H9 (cell line): ENCODE measurements around the gene ARHGAP30. TPM values are rescaled to one million over a fixed set of nuclear protein-coding genes. Genes with fewer than 3 reads are reported as not detected.

Experiments used
- DNase-seq: peaks from one replicate; pipeline ENCODE4 v3.0.0-alpha.2; 2017
- H2AFZ ChIP-seq: one replicate; pipeline ENCODE4 v1.6.1; 2013; ENCODE audit warnings: mild to moderate bottlenecking, low read length, control low read depth, moderate library complexity
- H2AK5ac ChIP-seq: 2 replicates; pipeline ENCODE4 v1.6.1; 2013; ENCODE audit warnings: low read length, control low read depth, mixed read lengths; ENCODE audit not compliant: insufficient read length
- H2BK120ac ChIP-seq: one replicate; pipeline ENCODE4 v1.6.1; 2013; ENCODE audit warnings: low read depth, mild to moderate bottlenecking, low read length, control low read depth, inconsistent platforms; ENCODE audit not compliant: poor library complexity, severe bottlenecking
- H2BK12ac ChIP-seq: 2 replicates; pipeline ENCODE4 v1.6.1; 2013; ENCODE audit warnings: low read length, control low read depth, mixed read lengths, low read depth; ENCODE audit not compliant: insufficient read length
- H2BK15ac ChIP-seq: 2 replicates; pipeline ENCODE4 v1.6.1; 2013; ENCODE audit warnings: low read depth, low read length, control low read depth
- H2BK20ac ChIP-seq: one replicate; pipeline ENCODE4 v1.6.1; 2013; ENCODE audit warnings: low read depth, mild to moderate bottlenecking, low read length, control low read depth, inconsistent platforms; ENCODE audit not compliant: poor library complexity, severe bottlenecking
- H2BK5ac ChIP-seq: 2 replicates; pipeline ENCODE4 v1.6.1; 2013; ENCODE audit warnings: low read length, control low read depth, mixed read lengths; ENCODE audit not compliant: insufficient read length
- H3K14ac ChIP-seq: 2 replicates; pipeline ENCODE4 v1.6.1; 2013; ENCODE audit warnings: low read length, control low read depth; ENCODE audit not compliant: insufficient read depth
- H3K18ac ChIP-seq: 2 replicates; pipeline ENCODE4 v1.6.1; 2013; ENCODE audit warnings: low read depth, mild to moderate bottlenecking, mixed read lengths, low read length, control low read depth; ENCODE audit not compliant: insufficient read length
- H3K23ac ChIP-seq: 2 replicates; pipeline ENCODE4 v1.6.1; 2013; ENCODE audit warnings: low read length, control low read depth, mixed read lengths, low read depth; ENCODE audit not compliant: insufficient read length
- H3K23me2 ChIP-seq: 2 replicates; pipeline ENCODE4 v1.6.1; 2013; ENCODE audit warnings: low read depth, mild to moderate bottlenecking, mixed read lengths, low read length, control low read depth; ENCODE audit not compliant: insufficient read length, poor library complexity, severe bottlenecking
- H3K27ac ChIP-seq: 2 replicates; pipeline ENCODE4 v1.5.1; 2013; ENCODE audit warnings: low read length, control low read depth, mixed read lengths, low read depth; ENCODE audit not compliant: insufficient read length
- H3K27me3 ChIP-seq: 2 replicates; pipeline ENCODE4 v1.6.1; 2013; ENCODE audit warnings: low read length, control low read depth, inconsistent platforms; ENCODE audit not compliant: insufficient read depth
- H3K4ac ChIP-seq: 2 replicates; pipeline ENCODE4 v1.6.1; 2013; ENCODE audit warnings: low read depth, mild to moderate bottlenecking, control low read depth, inconsistent platforms, low read length, moderate library complexity
- H3K4me1 ChIP-seq: 2 replicates; pipeline ENCODE4 v1.6.1; 2013; ENCODE audit warnings: low read length, control low read depth, inconsistent platforms; ENCODE audit not compliant: insufficient read depth
- H3K4me2 ChIP-seq: 2 replicates; pipeline ENCODE4 v1.6.1; 2013; ENCODE audit warnings: low read length, control low read depth, mixed read lengths; ENCODE audit not compliant: insufficient read length, insufficient read depth
- H3K56ac ChIP-seq: 2 replicates; pipeline ENCODE4 v1.6.1; 2013; ENCODE audit warnings: low read depth, mild to moderate bottlenecking, mixed read lengths, low read length, control low read depth; ENCODE audit not compliant: insufficient read length
- H3K79me1 ChIP-seq: 2 replicates; pipeline ENCODE4 v1.6.1; 2013; ENCODE audit warnings: low read depth, mild to moderate bottlenecking, moderate library complexity, low read length, control low read depth, inconsistent platforms; ENCODE audit not compliant: insufficient read depth, poor library complexity, severe bottlenecking
- H3K79me2 ChIP-seq: 2 replicates; pipeline ENCODE4 v1.6.1; 2013; ENCODE audit warnings: low read length, control low read depth, inconsistent platforms; ENCODE audit not compliant: insufficient read depth
- H3K9ac ChIP-seq: 2 replicates; pipeline ENCODE4 v1.6.1; 2013; ENCODE audit warnings: low read length, control low read depth, mixed read lengths; ENCODE audit not compliant: insufficient read length; ENCODE audit errors: extremely low read depth
- H3K9me3 ChIP-seq: one replicate; pipeline ENCODE4 v1.6.1; 2013; ENCODE audit warnings: low read depth, low read length, inconsistent platforms; ENCODE audit not compliant: control insufficient read depth
- H3T11ph ChIP-seq: one replicate; pipeline ENCODE4 v1.6.1; 2013; ENCODE audit warnings: mild to moderate bottlenecking, low read length, control low read depth, inconsistent platforms
- H4K20me1 ChIP-seq: one replicate; pipeline ENCODE4 v1.6.1; 2013; ENCODE audit not compliant: control insufficient read depth, insufficient read length, insufficient read depth
- H4K5ac ChIP-seq: 2 replicates; pipeline ENCODE4 v1.6.1; 2013; ENCODE audit warnings: low read depth, mild to moderate bottlenecking, mixed read lengths, low read length, control low read depth; ENCODE audit not compliant: insufficient read length
- H4K8ac ChIP-seq: replicated peaks from 2 replicates; pipeline ENCODE4 v1.6.1; 2013; ENCODE audit warnings: low read length, control low read depth, mixed read lengths, low read depth; ENCODE audit not compliant: insufficient read length
- H4K91ac ChIP-seq: 2 replicates; pipeline ENCODE4 v1.6.1; 2013; ENCODE audit warnings: low read depth, mild to moderate bottlenecking, moderate library complexity, mixed read lengths, low read length, control low read depth; ENCODE audit not compliant: insufficient read length
- H3K27ac Mint-ChIP-seq, 3 experiments: 2 replicates in 2 of 3; 3 replicates in 1 of 3; pipeline ENCODE4 v1.8.0; 2020 to 2021; ENCODE audit warnings: mixed read lengths in 3 of 3, mild to moderate bottlenecking in 1 of 3, moderate library complexity in 1 of 3
- H3K27me3 Mint-ChIP-seq: 2 replicates; pipeline ENCODE4 v1.8.0; 2021; ENCODE audit warnings: low read depth, mild to moderate bottlenecking, moderate library complexity, mixed read lengths
- H3K36me3 Mint-ChIP-seq, 3 experiments: 2 replicates in 2 of 3; 3 replicates in 1 of 3; pipeline ENCODE4 v1.8.0; 2020 to 2021; ENCODE audit warnings: low read depth in 3 of 3, mixed read lengths in 3 of 3; ENCODE audit not compliant: insufficient read depth in 1 of 3
- H3K4me1 Mint-ChIP-seq, 2 experiments: 2 replicates each; pipeline ENCODE4 v1.8.0; 2020; ENCODE audit warnings: mixed read lengths in 2 of 2
- H3K4me3 Mint-ChIP-seq, 2 experiments: 2 replicates in 1 of 2; 3 replicates in 1 of 2; pipeline ENCODE4 v1.8.0; 2020 to 2021; ENCODE audit warnings: mild to moderate bottlenecking in 2 of 2, mixed read lengths in 2 of 2, moderate library complexity in 1 of 2
- H3K9me3 Mint-ChIP-seq, 2 experiments: 2 replicates in 1 of 2; 3 replicates in 1 of 2; pipeline ENCODE4 v1.8.0; 2020; ENCODE audit warnings: mild to moderate bottlenecking in 2 of 2, mixed read lengths in 2 of 2, moderate library complexity in 1 of 2
- WGBS: extraction: QIAGEN DNeasy Blood & Tissue Kit; methylation state at CpG from one replicate; pipeline ENCODE4 v1.1.7; 2013; ENCODE audit warnings: missing lambda C conversion rate, low lambda C conversion rate, mixed read lengths; ENCODE audit not compliant: insufficient read length; ENCODE audit errors: extremely low coverage; 5-methylcytosine and 5-hydroxymethylcytosine counted together
- total RNA-seq: library from RNA; stranded (reverse); gene quantifications from 2 replicates; pipeline ENCODE4 v1.2.1, GENCODE V29; 2021
- TF ChIP-seq, protein P1 (sequence below): fragments of 200-600 bp; sonication (generic); conservative IDR thresholded peaks from 3 replicates; pipeline ENCODE4 v1.8.0; 2021; ENCODE audit warnings: antibody characterized with exemption, mild to moderate bottlenecking

ARHGAP30 gene
- total RNA-seq, 1 experiment from 2014 or later = 0.13 TPM

- WGBS = no CpG with 5 or more reads among the region's 3 CpGs
- Histone ChIP-seq H3K4me1 (peaks cover 15% of the 10 kb centered on the region), H3K27ac (no peak overlapping the region), H3K9ac (no peak overlapping the region), H3K23ac (no peak overlapping the region), H4K91ac (no peak overlapping the region), H3K27me3 (no peaks in the 10 kb centered on the region), H3T11ph (no peak overlapping the region), H2BK120ac (no peak overlapping the region), H3K9me3 (no peaks in the 10 kb centered on the region), H2BK12ac (no peak overlapping the region), H4K20me1 (no peaks in the 10 kb centered on the region), H2BK20ac (no peak overlapping the region), H4K5ac (no peak overlapping the region), H3K79me2 (peaks cover 45% of the 10 kb centered on the region; the same call in 1 of the 2 replicates), H2AK5ac (no peak overlapping the region), H3K23me2 (no peaks in the 10 kb centered on the region), H3K79me1 (peaks cover 14% of the 10 kb centered on the region), H3K4me2 (no peak overlapping the region), H3K18ac (no peak overlapping the region), H4K8ac (no peak overlapping the region), H2BK5ac (no peak overlapping the region), H3K14ac (no peak overlapping the region), H3K56ac (no peak overlapping the region), H2BK15ac (no peak overlapping the region), H2AFZ (no peak overlapping the region), H3K4ac (no peak overlapping the region)
- Mint-ChIP-seq H3K36me3 (peaks cover 5 to 30% (median 27%) of the 10 kb centered on the region in 3 experiments; a peak in 6 of 7 replicates), H3K27me3 (no peaks in the 10 kb centered on the region), H3K4me1 (peaks cover 28 to 41% of the 10 kb centered on the region in 2 experiments), H3K9me3 (no peaks in the 10 kb centered on the region), H3K27ac (peak overlapping the region in 2 of 3 experiments; percentile 36 to 54; a peak in 2 of 7 replicates), H3K4me3 (no peak overlapping the region)
- DNase-seq = no peak
- TF ChIP-seq, protein P1, sequence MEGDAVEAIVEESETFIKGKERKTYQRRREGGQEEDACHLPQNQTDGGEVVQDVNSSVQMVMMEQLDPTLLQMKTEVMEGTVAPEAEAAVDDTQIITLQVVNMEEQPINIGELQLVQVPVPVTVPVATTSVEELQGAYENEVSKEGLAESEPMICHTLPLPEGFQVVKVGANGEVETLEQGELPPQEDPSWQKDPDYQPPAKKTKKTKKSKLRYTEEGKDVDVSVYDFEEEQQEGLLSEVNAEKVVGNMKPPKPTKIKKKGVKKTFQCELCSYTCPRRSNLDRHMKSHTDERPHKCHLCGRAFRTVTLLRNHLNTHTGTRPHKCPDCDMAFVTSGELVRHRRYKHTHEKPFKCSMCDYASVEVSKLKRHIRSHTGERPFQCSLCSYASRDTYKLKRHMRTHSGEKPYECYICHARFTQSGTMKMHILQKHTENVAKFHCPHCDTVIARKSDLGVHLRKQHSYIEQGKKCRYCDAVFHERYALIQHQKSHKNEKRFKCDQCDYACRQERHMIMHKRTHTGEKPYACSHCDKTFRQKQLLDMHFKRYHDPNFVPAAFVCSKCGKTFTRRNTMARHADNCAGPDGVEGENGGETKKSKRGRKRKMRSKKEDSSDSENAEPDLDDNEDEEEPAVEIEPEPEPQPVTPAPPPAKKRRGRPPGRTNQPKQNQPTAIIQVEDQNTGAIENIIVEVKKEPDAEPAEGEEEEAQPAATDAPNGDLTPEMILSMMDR = no peak
Observed at GRCh38 chr1:161012420-161012819, 57.3 kb downstream of the ARHGAP30 start.
